UCSD-AML1 (cell line): ENCODE measurements around the gene STK32A.

Source experiments
- DNase-seq: peaks from one replicate; lab custom pipeline; 2025; ENCODE audit not compliant: unreplicated experiment; lab: John Stamatoyannopoulos, UW

Gene STK32A

GRCh38 chr5:147413266-147413665 is 178.4 kb downstream of the STK32A start:
- DNase-seq, result no peak

GRCh38 chr5:147415651-147416050 is 180.8 kb downstream of the STK32A start:
- no peak for DNase-seq

DNA sequence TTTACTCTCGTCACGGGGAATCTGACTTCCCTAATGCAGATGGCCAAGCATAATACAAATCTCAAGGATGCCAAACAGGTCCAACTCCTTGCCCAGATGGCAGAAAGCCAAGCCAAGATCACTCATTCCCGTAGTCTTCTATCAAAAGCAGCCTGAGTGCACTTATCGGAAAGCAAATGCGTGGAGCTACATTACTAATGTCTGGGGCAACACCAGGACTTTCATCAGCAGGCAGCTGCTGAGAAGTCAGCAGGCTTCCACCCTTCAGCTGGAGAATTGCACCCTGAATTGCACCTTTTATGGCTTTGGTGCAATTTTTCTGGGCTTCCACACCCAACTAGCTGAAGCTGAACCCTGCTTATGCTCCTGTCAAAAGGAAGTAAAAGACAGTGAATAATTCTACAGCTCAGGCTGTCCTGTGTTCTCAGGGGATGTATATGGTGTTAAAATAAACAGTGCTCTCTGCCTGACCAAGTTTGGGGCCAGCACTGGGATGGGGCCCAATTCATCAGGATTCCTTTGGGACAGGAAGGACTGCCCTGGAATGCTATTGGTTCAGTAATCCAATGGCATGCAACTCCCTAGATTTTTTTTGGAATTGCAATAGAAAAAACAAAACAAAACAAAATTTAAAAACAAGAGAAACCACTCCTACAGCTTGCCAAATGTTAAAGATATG is 182.4 kb downstream of the STK32A start:
- no peak for DNase-seq

DNA sequence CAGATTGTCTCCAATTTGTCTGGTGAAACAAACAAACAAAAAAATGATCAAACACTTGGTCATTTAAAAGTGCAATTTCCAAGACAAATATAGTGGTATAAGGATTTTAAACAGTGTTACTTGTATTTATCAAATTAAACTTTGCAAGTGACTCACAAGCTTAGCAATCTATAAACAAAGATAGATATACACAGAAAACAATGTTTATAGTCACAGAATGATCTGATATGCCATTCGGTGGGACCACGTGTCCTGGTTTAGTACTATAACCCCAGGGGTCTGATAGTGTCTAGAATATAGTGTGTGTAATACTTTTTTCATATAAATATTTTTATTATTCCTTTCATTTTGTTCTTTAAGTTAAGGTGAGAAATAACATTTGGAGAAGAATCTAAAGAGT is 183.8 kb downstream of the STK32A start:
- DNase-seq, result no peak

DNA sequence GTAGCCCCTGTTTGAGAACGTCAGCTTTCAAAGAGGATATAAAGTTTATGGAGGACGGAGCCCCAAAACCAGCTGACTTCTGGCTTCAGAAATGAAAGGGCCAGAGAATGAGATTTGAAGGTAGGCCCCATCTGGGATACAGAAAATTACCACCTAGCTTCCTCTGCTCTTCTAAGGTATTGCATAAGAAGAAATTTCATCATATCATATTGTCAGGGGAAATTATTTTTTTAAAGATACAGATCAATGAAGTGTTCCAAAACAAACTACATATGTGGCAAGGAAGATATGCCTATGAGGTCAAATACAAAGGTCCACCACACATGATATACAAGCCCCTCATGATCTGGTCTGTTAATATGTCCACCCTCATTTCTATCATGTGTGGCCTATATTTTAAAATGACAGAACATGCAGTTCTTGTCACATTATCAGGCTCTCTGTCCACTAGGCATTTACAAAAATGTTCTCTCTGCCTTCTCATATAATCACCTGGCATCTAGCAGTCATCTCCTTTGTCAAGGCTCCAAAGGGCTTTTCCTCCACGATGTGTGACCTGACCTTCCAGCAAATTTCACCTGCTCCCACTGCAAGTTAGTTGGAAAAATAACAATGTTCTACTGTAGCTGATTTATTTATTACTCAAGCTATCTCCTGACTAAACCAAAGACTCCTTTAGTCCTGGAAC is 192.0 kb downstream of the STK32A start:
- no peak for DNase-seq

DNA sequence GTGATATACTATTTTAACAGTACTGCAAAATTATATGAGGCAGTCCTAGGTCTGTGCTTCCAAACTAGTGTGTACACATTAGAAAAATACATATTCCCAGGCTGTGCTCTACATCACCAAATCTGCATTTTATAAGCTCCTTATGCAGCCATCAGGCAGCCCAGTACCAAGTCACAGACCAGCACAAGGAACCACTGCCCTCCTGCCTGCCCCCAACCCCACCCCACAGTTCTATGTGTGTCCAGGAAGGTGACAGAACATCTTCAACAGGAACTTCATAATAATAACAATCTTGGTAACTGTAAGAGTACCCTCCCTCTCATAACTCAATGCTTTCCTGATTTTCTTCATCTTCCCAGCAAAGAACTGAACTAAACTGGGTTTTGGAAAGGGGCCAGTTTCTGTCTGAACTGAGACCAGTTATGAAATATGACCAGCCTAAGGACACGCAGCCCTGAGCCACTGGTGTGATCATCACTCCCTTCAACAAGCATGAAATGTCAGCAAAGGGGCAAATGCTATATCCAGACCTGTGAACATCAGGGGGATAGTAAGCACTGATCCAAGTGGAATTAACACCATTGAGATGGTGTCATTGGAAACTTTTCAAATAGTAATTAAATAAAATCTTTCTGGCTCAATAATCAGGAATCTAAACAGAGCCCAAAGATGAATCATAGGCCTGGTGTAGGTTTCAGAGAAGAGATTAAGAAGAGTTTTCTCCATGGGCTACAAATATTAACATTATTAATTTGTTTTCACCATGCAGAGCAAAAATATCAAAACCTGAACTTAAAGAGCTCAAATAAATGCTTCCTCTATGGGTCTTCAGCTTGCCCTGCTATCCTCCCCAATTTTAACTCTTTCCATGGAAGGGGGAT is 192.9 kb downstream of the STK32A start:
- no peak for DNase-seq

GRCh38 chr5:147430628-147431027 is 195.8 kb downstream of the STK32A start:
- DNase-seq, result no peak

DNA sequence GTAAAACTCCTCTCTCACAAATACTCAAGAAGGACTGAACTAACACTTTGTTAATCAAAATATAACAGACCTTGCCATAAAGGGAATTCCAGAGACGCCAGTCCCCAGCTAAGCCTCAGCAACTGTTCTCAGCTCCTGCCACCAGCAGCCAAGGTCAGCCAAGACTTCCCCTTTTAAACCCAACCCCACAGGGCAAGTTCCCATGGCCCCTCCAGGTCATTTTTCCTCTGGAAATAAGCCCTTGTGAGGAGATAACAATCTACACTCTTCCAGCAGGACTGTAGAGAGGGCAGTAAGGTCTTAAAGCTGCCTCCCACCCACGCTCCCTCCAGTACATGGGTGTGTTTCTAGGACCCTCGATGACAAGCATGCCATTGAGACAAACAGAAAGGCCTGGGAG is 196.8 kb downstream of the STK32A start:
- no peak for DNase-seq

DNA sequence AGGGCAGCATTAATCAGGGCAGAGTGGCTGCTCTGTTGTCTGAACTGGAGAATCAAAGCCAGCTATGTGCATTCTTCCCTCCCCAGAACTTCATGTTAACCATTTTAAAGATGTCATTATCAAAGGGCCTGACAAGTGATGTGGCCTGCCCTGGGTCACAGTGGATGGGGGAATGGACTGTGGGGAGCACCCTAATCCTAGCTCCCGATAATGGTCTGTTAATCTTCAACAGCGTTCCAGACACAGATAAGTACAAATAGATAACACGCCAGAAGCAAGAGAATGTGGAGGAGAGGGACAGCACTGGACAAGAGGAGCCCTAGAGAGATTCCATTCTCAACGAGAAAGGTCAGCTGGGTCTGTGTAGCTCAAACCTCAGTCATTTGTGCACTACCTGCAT is 197.5 kb downstream of the STK32A start:
- DNase-seq, result no peak

- no peak for DNase-seq
Observed at GRCh38 chr5:147434049-147434448, 199.2 kb downstream of the STK32A start.

DNA sequence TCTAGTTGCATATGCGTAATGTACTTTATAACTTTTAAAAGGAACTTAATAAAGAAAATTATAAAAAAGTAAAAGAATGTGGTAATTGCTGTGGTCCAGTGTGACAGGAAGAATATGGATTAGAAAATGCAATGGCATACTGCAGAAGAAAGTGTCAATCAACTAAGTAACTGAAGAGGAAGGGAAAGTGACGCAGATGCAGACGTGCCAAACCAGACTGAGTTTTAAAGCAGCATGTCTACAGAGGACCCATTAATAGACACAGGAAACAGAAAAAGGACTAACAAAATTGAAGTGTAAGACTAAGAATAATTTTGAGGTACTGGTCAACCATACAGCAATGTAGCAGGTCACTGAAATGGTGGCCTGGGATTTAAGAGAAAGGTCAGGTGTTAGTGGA is 201.8 kb downstream of the STK32A start:
- DNase-seq, result no peak

DNA sequence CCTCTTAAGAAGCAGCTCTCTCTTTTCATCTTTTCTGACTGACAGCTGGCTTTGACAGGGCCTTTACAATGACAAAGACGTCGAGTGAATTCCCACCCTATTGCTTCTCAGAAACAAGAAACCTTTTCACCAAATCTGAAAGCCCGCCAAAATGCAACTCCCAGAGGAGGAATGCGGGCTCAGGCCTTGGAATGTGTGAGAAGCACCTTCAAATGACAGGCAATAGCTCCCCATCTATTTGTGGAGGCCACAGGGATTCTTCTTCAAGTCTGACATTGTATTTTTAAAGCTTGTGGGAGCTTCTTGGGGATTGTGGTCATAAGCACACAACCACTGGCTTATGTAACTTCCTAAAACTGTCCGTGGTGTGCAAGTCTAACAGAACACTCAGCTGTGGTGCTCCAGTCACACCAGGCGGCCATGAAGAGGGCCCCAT is 202.4 kb downstream of the STK32A start:
- no peak for DNase-seq
